ENCODE measurements around the gene ASB9. TPM values are rescaled to one million over a fixed set of nuclear protein-coding genes. Genes with fewer than 3 reads are reported as not detected.

Gene ASB9
- total and polyA plus RNA-seq, 9 of the 15 experiments (the other 6 are each of a cell fraction or from before 2014, with no cell fraction given) = 0.27 to 1.7 (median 0.96) TPM

- in situ Hi-C loops (cut with MboI) = no loop called here
- Histone ChIP-seq H3K27ac (ENCODE audit: extremely low read depth, low read depth, low read length) (no peak overlapping the region), H3K9me3 (replicated peaks; ENCODE audit: control insufficient read depth, insufficient read depth, low read depth, low read length) (no peaks in the 10 kb centered on the region), H3K4me1 (replicated peaks in 1 of 2; ENCODE audit: control insufficient read depth in 2 of 2, insufficient read depth in 2 of 2, low read length in 2 of 2) (no peaks in the 10 kb centered on the region), H4K20me1 (replicated peaks; ENCODE audit: control insufficient read depth, insufficient read depth, low read length) (no peaks in the 10 kb centered on the region), H3K79me2 (ENCODE audit: control insufficient read depth, insufficient read depth, low read length) (no peaks in the 10 kb centered on the region), H3K27me3 (ENCODE audit: control insufficient read depth in 2 of 2, insufficient read depth in 2 of 2, low read length in 2 of 2) (no peaks in the 10 kb centered on the region), H3K9me1 (ENCODE audit: control insufficient read depth, insufficient read depth, low read length) (no peaks in the 10 kb centered on the region), H3K9ac (ENCODE audit: insufficient read depth in 1 of 2, low read depth in 2 of 2, low read length in 2 of 2) (no peak overlapping the region), H3K4me3 (no peak overlapping the region), H3K4me2 (ENCODE audit: insufficient read depth, low read length) (no peak overlapping the region), H2AFZ (ENCODE audit: low read depth, low read length) (no peak overlapping the region), H3K36me3 (ENCODE audit: control insufficient read depth, insufficient read depth, low read length) (no peaks in the 10 kb centered on the region)
- no peak for DNase-seq (ENCODE audit: extremely low read depth in 1 of 4, low spot score in 3 of 4)
- WGBS (ENCODE audit: insufficient coverage, low coverage, missing lambda C conversion rate) = 0% methylated on average over 1 of the region's 1 CpG
- CTCF ChIA-PET (ENCODE audit: low intra/inter-chr PET ratio) = no interaction called here
- intact Hi-C loops (cut with micrococcal nuclease) = no loop called here
- no TSS peak for BruUV-seq (replicated peaks)
- no peak for FAIRE-seq
- ATAC-seq = no peak
- POLR2A ChIA-PET = no interaction called here
- TF ChIP-seq CHCHD3 (CRISPR knock-in tag; IDR thresholded peaks at IDR 0.05) = no peak
- TF ChIP-seq EWSR1 (IDR thresholded peaks at IDR 0.05; ENCODE audit: borderline replicate concordance, low read depth, partially characterized antibody) = no peak
- no peak for TF ChIP-seq TBP (optimal IDR thresholded peaks at IDR 0.05; ENCODE audit: low read depth, low read length)
- no peak for TF ChIP-seq FOXM1 (IDR thresholded peaks at IDR 0.05; ENCODE audit: low read depth)
- no peak for TF ChIP-seq FOXM1 (CRISPR knock-in tag; IDR thresholded peaks at IDR 0.05; ENCODE audit: low read depth)
- TF ChIP-seq HDAC8 (tag; IDR thresholded peaks at IDR 0.05) = no peak
- no peak for TF ChIP-seq ZNF311 (CRISPR knock-in tag; IDR thresholded peaks at IDR 0.05)
- TF ChIP-seq KDM5B (IDR thresholded peaks at IDR 0.05; ENCODE audit: insufficient replicate concordance, low read depth, low read length) = no peak
- TF ChIP-seq, protein P1, sequence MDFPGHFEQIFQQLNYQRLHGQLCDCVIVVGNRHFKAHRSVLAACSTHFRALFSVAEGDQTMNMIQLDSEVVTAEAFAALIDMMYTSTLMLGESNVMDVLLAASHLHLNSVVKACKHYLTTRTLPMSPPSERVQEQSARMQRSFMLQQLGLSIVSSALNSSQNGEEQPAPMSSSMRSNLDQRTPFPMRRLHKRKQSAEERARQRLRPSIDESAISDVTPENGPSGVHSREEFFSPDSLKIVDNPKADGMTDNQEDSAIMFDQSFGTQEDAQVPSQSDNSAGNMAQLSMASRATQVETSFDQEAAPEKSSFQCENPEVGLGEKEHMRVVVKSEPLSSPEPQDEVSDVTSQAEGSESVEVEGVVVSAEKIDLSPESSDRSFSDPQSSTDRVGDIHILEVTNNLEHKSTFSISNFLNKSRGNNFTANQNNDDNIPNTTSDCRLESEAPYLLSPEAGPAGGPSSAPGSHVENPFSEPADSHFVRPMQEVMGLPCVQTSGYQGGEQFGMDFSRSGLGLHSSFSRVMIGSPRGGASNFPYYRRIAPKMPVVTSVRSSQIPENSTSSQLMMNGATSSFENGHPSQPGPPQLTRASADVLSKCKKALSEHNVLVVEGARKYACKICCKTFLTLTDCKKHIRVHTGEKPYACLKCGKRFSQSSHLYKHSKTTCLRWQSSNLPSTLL (IDR thresholded peaks at IDR 0.05) = no peak
- TF ChIP-seq, protein P2, sequence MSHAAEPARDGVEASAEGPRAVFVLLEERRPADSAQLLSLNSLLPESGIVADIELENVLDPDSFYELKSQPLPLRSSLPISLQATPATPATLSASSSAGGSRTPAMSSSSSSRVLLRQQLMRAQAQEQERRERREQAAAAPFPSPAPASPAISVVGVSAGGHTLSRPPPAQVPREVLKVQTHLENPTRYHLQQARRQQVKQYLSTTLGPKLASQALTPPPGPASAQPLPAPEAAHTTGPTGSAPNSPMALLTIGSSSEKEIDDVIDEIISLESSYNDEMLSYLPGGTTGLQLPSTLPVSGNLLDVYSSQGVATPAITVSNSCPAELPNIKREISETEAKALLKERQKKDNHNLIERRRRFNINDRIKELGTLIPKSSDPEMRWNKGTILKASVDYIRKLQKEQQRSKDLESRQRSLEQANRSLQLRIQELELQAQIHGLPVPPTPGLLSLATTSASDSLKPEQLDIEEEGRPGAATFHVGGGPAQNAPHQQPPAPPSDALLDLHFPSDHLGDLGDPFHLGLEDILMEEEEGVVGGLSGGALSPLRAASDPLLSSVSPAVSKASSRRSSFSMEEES (CRISPR knock-in tag; IDR thresholded peaks at IDR 0.05) = peak; percentile 83
- no peak for TF ChIP-seq CBX3 (IDR thresholded peaks at IDR 0.05; ENCODE audit: borderline replicate concordance in 1 of 2, low read length in 2 of 2)
- TF ChIP-seq RAD51 (IDR thresholded peaks at IDR 0.05; ENCODE audit: borderline replicate concordance, low read depth) = peak; percentile 53; the same call in 1 of the 2 replicates
- no peak for TF ChIP-seq MAZ (CRISPR knock-in tag; conservative IDR thresholded peaks at IDR 0.05 in 1 of 2, IDR thresholded peaks at IDR 0.05 in 1 of 2)
- TF ChIP-seq U2AF1 (optimal IDR thresholded peaks at IDR 0.05; ENCODE audit: low read depth, low read length) = no peak
- no peak for TF ChIP-seq BRD4 (IDR thresholded peaks at IDR 0.05)
- TF ChIP-seq TOE1 (IDR thresholded peaks at IDR 0.05; ENCODE audit: borderline replicate concordance) = peak; percentile 31; the same call in 1 of the 2 replicates
- TF ChIP-seq TOE1 (CRISPR knock-in tag; IDR thresholded peaks at IDR 0.05; ENCODE audit: borderline replicate concordance, low read depth) = no peak
- no peak for TF ChIP-seq GATAD2B (IDR thresholded peaks at IDR 0.05; ENCODE audit: borderline replicate concordance)
- no peak for TF ChIP-seq ZNF431 (CRISPR knock-in tag; IDR thresholded peaks at IDR 0.05)
- TF ChIP-seq USF2 (CRISPR knock-in tag; IDR thresholded peaks at IDR 0.05) = peak; percentile 21; the same call in 1 of the 2 replicates
These were observed 53.6 kb downstream of the ASB9 start for GRCh38 chrX:15216280-15216679.

Data from K562 (cell line).